ENCODE results near the gene CTRL. TPM values are rescaled to one million over a fixed set of nuclear protein-coding genes. Genes with fewer than 3 reads are reported as not detected.

CTRL gene
- total RNA-seq, 2 donors from 2014 or later, result 0.59 TPM; not detected in 1

GRCh38 chr16:67936124-67936879 is 4.6 kb upstream of the CTRL start, which contains the start of gene PSMB10:
TSS of gene PSMB10 (minus strand) at chr16:67936850. CDS start at chr16:67936749, 101 bp downstream.
- peaks cover 0 to 27% of the 10 kb centered on the region in 2 donors for H3K4me1 ChIP-seq

GRCh38 chr16:67935402-67936123 is 3.9 kb upstream of the CTRL start:
- H3K4me3 ChIP-seq, result peak overlapping the region; percentile 66 to 81
- H3K9me3 ChIP-seq, result no peaks in the 10 kb centered on the region
- peaks cover 0 to 27% of the 10 kb centered on the region in 2 donors for H3K4me1 ChIP-seq
- H3K27ac ChIP-seq, result peak overlapping the region; percentile 87 to 88
- DNase-seq (ENCODE audit: low spot score), result peak; percentile 95
- H3K27me3 ChIP-seq, result no peaks in the 10 kb centered on the region
- peaks cover 16% of the 10 kb centered on the region for H3K36me3 ChIP-seq
- TF ChIP-seq CTCF (IDR thresholded peaks at IDR 0.05), result no peak

More at GRCh38 chr16:67936124-67936879, 4.6 kb upstream of the CTRL start, which contains the start of gene PSMB10:
- Histone ChIP-seq H3K27me3 (no peaks in the 10 kb centered on the region), H3K27ac (peak within 1 kb of the TSS; percentile 87 to 88), H3K4me3 (peak within 1 kb of the TSS; percentile 66 to 81), H3K9me3 (no peaks in the 10 kb centered on the region), H3K36me3 (peaks cover 16% of the 10 kb centered on the region)
- no peak for DNase-seq (ENCODE audit: low spot score)
- no peak for TF ChIP-seq CTCF (IDR thresholded peaks at IDR 0.05)

- no peaks in the 10 kb centered on the region for H3K27me3 ChIP-seq
- H3K9me3 ChIP-seq, result no peaks in the 10 kb centered on the region
- no peak for DNase-seq (ENCODE audit: low spot score)
- TF ChIP-seq CTCF (IDR thresholded peaks at IDR 0.05), result no peak
- peaks cover 0 to 27% of the 10 kb centered on the region in 2 donors for H3K4me1 ChIP-seq
- H3K4me3 ChIP-seq, result peak overlapping the region; percentile 66 to 81
- peak overlapping the region; percentile 87 to 88 for H3K27ac ChIP-seq
- H3K36me3 ChIP-seq, result peaks cover 11% of the 10 kb centered on the region
These were observed 3.4 kb upstream of the CTRL start for GRCh38 chr16:67935101-67935401.

- no peaks in the 10 kb centered on the region for H3K9me3 ChIP-seq
- peak overlapping the region; percentile 66 to 81 for H3K4me3 ChIP-seq
- no peak for TF ChIP-seq CTCF (IDR thresholded peaks at IDR 0.05)
- no peak for DNase-seq (ENCODE audit: low spot score)
- H3K27me3 ChIP-seq, result no peaks in the 10 kb centered on the region
- peaks cover 0 to 27% of the 10 kb centered on the region in 2 donors for H3K4me1 ChIP-seq
- peaks cover 6% of the 10 kb centered on the region for H3K36me3 ChIP-seq
- H3K27ac ChIP-seq, result peak overlapping the region; percentile 87 to 88
These were observed 2.8 kb upstream of the CTRL start for GRCh38 chr16:67934306-67935100.

- no peaks in the 10 kb centered on the region for H3K27me3 ChIP-seq
- H3K4me1 ChIP-seq, result peaks cover 0 to 27% of the 10 kb centered on the region in 2 donors
- no peak overlapping the region for H3K27ac ChIP-seq
- no peak for DNase-seq (ENCODE audit: low spot score)
- no peak for TF ChIP-seq CTCF (IDR thresholded peaks at IDR 0.05)
- no peaks in the 10 kb centered on the region for H3K9me3 ChIP-seq
- H3K36me3 ChIP-seq, result no peaks in the 10 kb centered on the region
- H3K4me3 ChIP-seq, result no peak overlapping the region
These were observed 2.1 kb upstream of the CTRL start for GRCh38 chr16:67933805-67934204.

Measured in right atrium auricular region (tissue), 2 donors.